Measurements from ENCODE around the gene BRD3OS.

- TF ChIP-seq BCL3 (IDR thresholded peaks at IDR 0.05; ENCODE audit: borderline replicate concordance, insufficient read depth, low read depth, low read length, poor library complexity, severe bottlenecking) (no peak), ESRRA (IDR thresholded peaks at IDR 0.05; ENCODE audit: low read length) (no peak), CTCF (IDR thresholded peaks at IDR 0.05 in 2 of 3, conservative IDR thresholded peaks at IDR 0.05 in 1 of 3; ENCODE audit: control insufficient read depth in 2 of 3, extremely low read depth in 1 of 3, insufficient read depth in 1 of 3, low read depth in 3 of 3, low read length in 3 of 3) (no peak), EZH2 (IDR thresholded peaks at IDR 0.05; ENCODE audit: borderline replicate concordance, control insufficient read depth, low read depth, low read length) (no peak)
Observed at GRCh38 chr9:134032456-134033222, 7.4 kb downstream of the BRD3OS start.

All from GM12878 (cell line).